Hepatocyte (in vitro differentiated cells): ENCODE results near the gene DGKI.

Source experiments
- EZH2 ChIP-seq: fragments of 200-600 bp; sonication (generic); IDR thresholded peaks from 2 replicates; pipeline ENCODE4 v1.6.1; 2016; ENCODE audit warnings: antibody characterized with exemption, mild to moderate bottlenecking, borderline replicate concordance
- EZH2phosphoT487 ChIP-seq: fragments of 200-600 bp; sonication (generic); IDR thresholded peaks from one replicate; pipeline ENCODE4 v1.6.1; 2018; ENCODE audit warnings: antibody characterized with exemption, mild to moderate bottlenecking, low read depth, moderate library complexity; ENCODE audit not compliant: unreplicated experiment, severe bottlenecking
- TF ChIP-seq, protein P1 (sequence below): fragments of 200-600 bp; sonication (generic); IDR thresholded peaks from 2 replicates; pipeline ENCODE4 v1.5.1; 2016; ENCODE audit warnings: antibody characterized with exemption, mild to moderate bottlenecking; ENCODE audit not compliant: poor library complexity

DNA sequence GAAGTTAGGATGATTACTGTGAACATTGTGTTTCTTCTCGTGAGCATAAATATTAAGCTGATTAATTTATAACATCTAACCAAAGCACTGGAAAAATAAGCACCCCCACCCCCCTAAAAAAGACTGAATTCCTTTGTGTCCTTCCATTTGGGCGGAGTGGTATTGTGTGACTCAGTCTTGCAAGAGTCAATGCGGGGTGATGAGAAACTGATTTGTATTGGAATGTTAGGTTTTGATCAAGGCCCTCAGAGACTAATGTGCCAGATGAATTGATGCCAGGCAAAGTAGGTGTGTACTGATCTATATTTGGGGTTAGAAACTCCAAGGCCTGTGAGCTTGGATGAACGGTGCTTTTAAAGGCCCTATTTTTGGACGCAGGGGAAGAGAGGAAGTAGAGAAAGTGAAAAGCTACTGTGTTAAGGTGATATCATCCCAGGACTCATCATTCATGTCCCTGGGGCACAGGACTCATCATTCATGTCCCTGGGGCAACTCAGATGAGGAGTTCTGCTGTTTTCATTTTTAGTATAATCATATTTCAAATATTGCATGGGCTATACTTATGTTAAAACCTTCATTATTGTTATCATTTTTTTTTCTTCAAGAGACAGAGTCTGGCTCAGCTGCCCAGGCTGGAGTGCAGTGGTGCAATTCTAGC, 442.0 kb downstream of the DGKI start:
- TF ChIP-seq EZH2phosphoT487 (no peak), EZH2 (no peak)
- TF ChIP-seq, protein P1, sequence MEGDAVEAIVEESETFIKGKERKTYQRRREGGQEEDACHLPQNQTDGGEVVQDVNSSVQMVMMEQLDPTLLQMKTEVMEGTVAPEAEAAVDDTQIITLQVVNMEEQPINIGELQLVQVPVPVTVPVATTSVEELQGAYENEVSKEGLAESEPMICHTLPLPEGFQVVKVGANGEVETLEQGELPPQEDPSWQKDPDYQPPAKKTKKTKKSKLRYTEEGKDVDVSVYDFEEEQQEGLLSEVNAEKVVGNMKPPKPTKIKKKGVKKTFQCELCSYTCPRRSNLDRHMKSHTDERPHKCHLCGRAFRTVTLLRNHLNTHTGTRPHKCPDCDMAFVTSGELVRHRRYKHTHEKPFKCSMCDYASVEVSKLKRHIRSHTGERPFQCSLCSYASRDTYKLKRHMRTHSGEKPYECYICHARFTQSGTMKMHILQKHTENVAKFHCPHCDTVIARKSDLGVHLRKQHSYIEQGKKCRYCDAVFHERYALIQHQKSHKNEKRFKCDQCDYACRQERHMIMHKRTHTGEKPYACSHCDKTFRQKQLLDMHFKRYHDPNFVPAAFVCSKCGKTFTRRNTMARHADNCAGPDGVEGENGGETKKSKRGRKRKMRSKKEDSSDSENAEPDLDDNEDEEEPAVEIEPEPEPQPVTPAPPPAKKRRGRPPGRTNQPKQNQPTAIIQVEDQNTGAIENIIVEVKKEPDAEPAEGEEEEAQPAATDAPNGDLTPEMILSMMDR = no peak
